OCI-LY7 (cell line): ENCODE data around the gene RAD51.

ENCODE experiments used
- CTCF ChIP-seq: fragments of 200-600 bp; sonication (generic); conservative IDR thresholded peaks from 2 replicates; pipeline ENCODE4 v1.5.1; 2014; ENCODE audit warnings: mild to moderate bottlenecking, antibody characterized with exemption, low read length, moderate library complexity, mixed read lengths
- EZH2phosphoT487 ChIP-seq: fragments of 200-600 bp; sonication (generic); IDR thresholded peaks from 2 replicates; pipeline ENCODE4 v1.6.1; 2018; ENCODE audit warnings: low read depth, borderline replicate concordance, mild to moderate bottlenecking, mixed run types, antibody characterized with exemption, low read length, moderate library complexity, mixed read lengths

DNA sequence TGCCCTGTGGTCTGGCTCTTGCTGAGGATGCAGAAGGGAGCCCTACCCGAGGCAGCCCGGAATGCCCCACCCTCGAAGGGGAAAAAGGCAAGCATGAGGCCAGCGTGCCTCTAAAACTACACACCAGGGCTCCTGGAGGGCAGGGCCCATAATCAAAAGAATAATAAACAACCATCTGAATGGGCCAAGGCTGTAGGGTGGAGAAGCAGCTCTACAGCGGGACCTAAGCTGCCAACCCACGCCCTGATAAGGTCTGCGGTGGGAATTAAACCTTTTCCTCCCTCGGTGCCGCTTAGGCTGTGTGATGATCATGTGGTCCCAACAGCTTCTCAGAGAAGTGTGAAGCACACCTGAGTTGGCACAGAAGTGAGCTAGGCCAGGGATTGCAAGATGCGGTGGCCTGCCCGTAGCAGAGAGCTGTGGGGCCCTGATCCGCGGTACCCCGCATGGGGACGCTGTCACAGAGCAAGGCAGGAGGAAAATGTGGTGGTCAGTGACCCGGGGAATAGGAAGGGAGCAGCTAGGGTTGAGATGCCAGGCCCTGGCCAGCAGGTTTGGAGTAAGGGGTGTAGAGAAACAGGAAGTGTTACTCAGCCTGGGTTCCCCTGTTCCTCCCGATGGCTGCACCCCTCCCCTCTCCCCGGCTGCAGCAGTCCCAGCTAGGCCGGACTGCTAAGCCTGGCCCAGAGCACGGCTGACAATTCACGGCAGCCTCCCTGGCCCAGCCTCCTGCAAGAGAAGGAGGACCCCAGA, 73.7 kb downstream of the RAD51 start:
- peak; percentile 62 for TF ChIP-seq CTCF
- no peak for TF ChIP-seq EZH2phosphoT487
